Measurements from ENCODE around the gene TMEM255B.
"Not testable (repeated sequence)": the region's sequence is repeated elsewhere in the genome, so short reads cannot be mapped to it uniquely, and the experiment has no call there.

The TMEM255B gene

GRCh38 chr13:113791226-113791625 lies 32.2 kb downstream of the TMEM255B start:
- DNase-seq: no peak

- DNase-seq: no peak
Observed at GRCh38 chr13:113791761-113792160, 32.7 kb downstream of the TMEM255B start.

GRCh38 chr13:113792236-113792770 lies 33.3 kb downstream of the TMEM255B start:
- no peak for DNase-seq

GRCh38 chr13:113792886-113793717 lies 34.1 kb downstream of the TMEM255B start:
- no peak for DNase-seq

GRCh38 chr13:113793718-113794085 lies 34.7 kb downstream of the TMEM255B start:
- no peak for DNase-seq

GRCh38 chr13:113794086-113794485 lies 35.1 kb downstream of the TMEM255B start:
- DNase-seq: no peak

GRCh38 chr13:113794764-113795173 lies 35.7 kb downstream of the TMEM255B start:
- DNase-seq: no peak

GRCh38 chr13:113795362-113795761 lies 36.3 kb downstream of the TMEM255B start:
- DNase-seq: not testable (repeated sequence)

- DNase-seq: no peak
Observed at GRCh38 chr13:113796211-113796963, 37.4 kb downstream of the TMEM255B start.

- DNase-seq: no peak
Observed at GRCh38 chr13:113796964-113797676, 38.1 kb downstream of the TMEM255B start.

GRCh38 chr13:113798200-113798811 lies 39.3 kb downstream of the TMEM255B start:
- no peak for DNase-seq

GRCh38 chr13:113800576-113800926 lies 41.5 kb downstream of the TMEM255B start:
- DNase-seq: no peak

GRCh38 chr13:113801289-113801961 lies 42.4 kb downstream of the TMEM255B start:
- DNase-seq: no peak

- peak; percentile 74 for DNase-seq
Observed at GRCh38 chr13:113802090-113802531, 43.1 kb downstream of the TMEM255B start.

- DNase-seq: no peak
Observed at GRCh38 chr13:113802761-113803160, 43.7 kb downstream of the TMEM255B start.

- no peak for DNase-seq
Observed at GRCh38 chr13:113803409-113804016, 44.5 kb downstream of the TMEM255B start.

- peak; percentile 49 for DNase-seq
Observed at GRCh38 chr13:113804017-113804702, 45.1 kb downstream of the TMEM255B start.

- DNase-seq: no peak
Observed at GRCh38 chr13:113804703-113805430, 45.8 kb downstream of the TMEM255B start.

GRCh38 chr13:113805431-113806103 lies 46.5 kb downstream of the TMEM255B start:
- no peak for DNase-seq

- no peak for DNase-seq
Observed at GRCh38 chr13:113806104-113806471, 47.1 kb downstream of the TMEM255B start.
